ENCODE data around the gene CACNG7.
A peak's percentile ranks its signal among the peaks of the same experiment; 100 is the strongest.

Gene CACNG7

GRCh38 chr19:53957448-53958167 is 48.5 kb downstream of the CACNG7 start:
- DNase-seq (ENCODE audit: low spot score) = no peak

- no peak for DNase-seq (ENCODE audit: low spot score)
Observed at GRCh38 chr19:53958168-53958571, 49.1 kb downstream of the CACNG7 start.

DNA sequence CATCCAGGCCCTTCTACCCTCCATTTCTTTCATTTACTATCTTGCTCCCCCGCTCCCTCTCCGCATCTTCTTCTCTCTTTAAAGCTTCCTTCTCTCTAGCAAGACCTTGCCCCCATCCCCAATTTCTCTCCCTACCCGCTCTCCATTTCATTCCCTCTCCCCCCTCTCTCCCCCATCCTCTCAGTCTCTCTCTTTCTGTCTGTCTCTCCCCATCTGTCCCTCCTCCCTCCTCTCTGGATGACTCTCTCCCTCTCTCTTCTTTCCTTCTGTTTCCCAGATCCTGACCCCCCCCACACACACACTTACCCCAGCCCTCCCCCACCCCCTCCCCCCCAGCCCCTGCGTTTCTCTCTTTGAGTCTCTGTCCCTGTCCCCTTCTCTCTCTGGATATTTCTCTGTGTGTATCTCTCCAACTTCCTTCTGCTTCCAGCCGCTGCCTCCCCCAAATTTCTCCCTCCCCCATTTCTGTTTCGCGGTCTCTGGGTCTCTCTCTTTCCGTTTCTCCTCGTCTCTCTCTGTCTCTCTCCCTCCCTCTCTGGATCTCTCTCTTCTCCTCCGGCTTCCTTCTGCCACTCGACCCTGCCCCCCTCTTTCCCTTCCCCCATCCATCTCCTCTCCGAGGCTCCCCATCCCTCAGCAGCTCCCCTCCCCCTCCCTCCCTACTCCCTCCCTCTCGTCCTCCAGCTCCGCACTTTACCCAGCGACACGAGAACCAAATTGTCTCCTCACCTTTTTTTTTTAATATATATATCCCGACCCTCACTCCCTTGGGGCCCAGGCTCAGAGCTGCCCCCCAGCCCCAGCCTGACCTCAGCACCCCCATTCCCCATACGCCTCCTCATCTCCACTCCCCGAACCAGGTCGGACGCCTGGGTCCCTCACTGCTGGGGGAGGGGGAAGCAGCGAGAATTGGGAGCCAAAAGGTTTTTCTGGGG is 50.0 kb downstream of the CACNG7 start:
- DNase-seq (ENCODE audit: low spot score) = no peak

DNA sequence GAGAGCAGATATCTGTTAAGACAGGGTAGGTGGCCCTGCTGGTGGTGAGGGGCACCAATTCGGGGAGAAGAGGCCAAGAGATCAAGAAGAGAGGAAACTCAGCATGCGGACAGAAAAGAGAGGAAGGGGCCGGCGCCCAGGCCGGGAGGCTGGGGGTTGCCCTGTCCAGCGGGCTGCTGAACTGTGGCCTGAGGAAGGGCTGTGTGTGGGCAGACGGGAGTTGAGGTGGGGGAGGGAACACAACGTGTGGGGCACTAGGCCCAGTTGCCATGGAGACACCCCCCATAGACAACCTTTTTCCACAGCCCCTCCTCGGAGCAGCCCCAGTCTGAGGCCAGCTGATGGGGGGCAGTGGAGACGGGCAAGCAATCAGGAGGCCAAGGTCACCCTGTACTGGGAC is 51.1 kb downstream of the CACNG7 start:
- no peak for DNase-seq (ENCODE audit: low spot score)

- DNase-seq (ENCODE audit: low spot score) = no peak
Observed at GRCh38 chr19:53960886-53961285, 51.8 kb downstream of the CACNG7 start.

DNA sequence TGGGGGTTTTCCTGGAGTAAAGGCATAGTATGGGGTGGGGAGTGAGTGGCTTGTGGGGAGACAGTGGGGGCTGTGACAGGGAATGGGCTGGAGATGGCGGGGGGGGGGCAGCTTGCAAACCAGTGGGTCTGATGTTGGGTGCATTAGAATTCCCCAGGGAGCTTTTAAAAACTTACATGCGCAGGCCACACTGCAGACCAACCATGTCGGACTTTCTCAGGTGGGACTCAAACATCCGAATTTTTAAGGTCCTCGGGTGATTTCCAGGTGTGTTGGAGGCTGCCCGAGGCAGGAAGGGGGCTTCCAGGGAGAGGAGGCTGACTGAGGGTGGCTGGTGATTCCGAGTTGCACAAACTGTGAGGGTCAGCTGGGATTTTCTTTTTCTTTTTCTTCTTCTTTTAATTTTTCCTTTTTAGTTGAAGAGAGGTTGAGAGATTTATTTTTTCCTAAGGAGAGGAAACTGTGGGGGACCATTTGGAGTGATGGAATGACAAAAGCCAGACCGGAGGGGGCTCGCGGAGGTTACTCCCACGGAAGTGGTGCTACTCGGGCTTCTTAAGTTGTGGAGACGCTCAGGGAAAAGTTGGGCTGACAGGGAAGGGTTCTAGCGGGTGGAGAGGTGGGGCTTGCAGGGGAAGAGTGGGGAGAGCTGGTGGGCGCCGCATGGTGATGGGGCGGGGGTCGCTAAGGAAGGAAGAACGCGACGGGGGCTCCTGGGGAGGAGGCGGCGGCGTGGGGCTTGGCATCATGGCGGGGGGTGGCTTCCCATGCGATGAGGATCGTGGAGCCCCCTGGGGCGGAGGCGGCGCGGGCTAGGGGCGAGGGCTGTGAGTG is 52.7 kb downstream of the CACNG7 start:
- no peak for DNase-seq (ENCODE audit: low spot score)

- DNase-seq (ENCODE audit: low spot score) = no peak
Observed at GRCh38 chr19:53962887-53963431, 53.9 kb downstream of the CACNG7 start, which contains the start of gene CACNG8. CACNG8 (plus strand) TSS chr19:53962937.

DNA sequence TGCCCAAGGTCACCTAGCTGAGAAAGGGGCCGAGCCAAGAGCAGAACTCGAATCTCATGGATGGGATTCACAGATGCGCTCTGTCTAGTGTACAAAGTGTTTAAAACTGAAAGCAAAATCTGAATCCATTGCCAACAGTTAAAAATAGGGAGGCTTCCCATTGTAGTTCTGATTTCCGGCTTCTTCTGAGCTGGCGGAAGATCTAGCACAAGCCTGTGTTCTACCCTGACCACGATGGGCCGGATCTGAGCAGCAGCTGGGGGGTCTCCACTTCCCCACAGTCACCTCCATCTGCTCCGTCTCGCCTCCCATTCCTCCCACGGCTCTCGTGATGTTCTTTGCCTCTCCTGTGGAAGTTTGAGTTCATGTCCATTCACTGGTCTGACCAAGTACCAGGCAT is 56.0 kb downstream of the CACNG7 start:
- DNase-seq (ENCODE audit: low spot score) = no peak

GRCh38 chr19:53966931-53967330 is 57.9 kb downstream of the CACNG7 start:
- DNase-seq (ENCODE audit: low spot score) = no peak

- no peak for DNase-seq (ENCODE audit: low spot score)
Observed at GRCh38 chr19:53969366-53969765, 60.3 kb downstream of the CACNG7 start.

DNA sequence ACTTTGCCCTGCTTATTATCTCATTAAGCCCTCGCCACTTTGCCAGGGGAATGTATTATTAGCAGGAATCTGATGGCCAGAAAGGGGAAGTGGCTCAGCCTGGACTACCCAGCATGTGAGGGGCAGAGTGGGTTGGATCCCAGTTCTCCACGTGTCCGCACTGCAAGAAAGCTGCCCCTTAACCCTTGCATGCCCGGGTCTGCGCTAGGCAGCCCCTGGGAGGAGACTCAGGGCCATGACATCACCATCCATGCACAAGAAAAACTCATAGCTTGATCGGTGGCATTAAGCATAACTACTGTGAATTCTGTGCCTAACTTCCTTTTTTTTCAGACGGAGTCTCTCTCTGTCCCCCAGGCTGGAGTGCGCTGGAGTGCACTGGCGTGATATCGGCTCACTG is 62.6 kb downstream of the CACNG7 start:
- DNase-seq (ENCODE audit: low spot score) = no peak

GRCh38 chr19:53977429-53977990 is 68.4 kb downstream of the CACNG7 start:
- peak; percentile 58 for DNase-seq (ENCODE audit: low spot score)

GRCh38 chr19:53977991-53978731 is 69.1 kb downstream of the CACNG7 start:
- DNase-seq (ENCODE audit: low spot score) = peak; percentile 23

DNA sequence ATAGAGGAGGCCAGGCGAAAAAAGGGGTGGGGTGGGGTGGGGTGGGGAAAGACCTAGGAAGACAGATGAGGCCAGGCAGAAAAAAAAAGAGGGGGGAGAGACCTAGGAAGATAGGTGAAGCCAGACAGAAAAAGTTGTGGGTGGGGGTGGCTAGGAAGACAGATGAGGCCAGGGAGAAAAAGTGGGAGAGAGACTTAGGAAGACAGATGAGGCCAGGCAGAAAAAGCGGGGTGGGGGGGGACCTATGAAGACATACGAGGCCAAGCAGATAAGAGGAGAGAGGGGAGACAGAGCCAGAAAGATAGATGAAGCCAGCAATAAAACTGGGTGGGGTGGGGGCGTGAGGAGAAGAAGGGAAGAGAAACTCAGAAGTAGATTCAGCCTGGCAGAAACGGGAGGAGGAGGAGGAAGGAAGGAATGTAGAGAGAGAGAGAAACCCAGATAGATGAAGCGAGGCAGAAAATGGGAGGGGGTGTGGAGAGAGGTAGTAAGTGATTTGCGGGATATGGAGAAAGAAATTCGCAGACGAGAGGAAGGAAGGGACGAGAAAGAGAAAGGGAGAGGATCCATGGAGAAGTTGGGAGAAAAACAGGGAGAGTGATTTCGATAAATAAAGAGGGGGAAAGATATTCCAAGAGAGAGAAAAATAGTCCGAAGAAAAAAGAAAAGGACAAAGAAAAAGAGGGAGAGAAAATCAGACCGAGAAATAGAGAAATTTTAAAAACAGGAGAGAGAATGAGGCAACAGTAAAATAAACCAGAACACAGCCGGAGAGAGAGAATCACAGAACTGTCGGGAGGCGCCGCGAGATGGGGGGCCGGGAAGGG is 70.1 kb downstream of the CACNG7 start:
- DNase-seq (ENCODE audit: low spot score) = no peak

- no peak for DNase-seq (ENCODE audit: low spot score)
Observed at GRCh38 chr19:53980539-53981375, 71.7 kb downstream of the CACNG7 start.

DNA sequence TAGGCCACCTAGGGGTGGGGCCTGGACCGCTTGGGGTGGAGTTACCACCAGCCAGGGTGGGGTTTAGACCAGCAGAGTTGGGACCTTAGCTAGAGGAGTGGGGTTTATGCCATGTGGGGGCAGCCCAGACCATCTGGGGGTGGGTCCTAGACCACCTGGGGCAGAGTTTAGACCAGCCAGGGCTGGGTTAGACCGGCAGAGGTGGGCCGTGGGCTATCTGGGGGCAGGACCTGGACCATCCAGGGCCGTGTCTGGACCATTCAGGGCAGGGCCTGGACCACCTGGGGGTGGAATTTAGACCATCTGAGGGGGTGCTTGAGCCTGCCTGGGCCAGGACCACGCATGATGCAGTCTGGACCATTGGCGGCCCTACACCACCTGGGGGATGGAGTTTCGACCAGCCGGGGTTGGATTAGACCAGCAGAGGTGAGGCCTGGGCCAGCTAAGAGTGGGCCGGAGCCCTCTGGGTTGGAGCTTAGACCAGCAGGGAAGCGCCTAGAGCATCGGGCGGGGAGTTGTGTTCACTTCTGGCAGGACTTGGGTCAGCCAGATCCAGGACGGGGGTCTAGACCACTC is 72.4 kb downstream of the CACNG7 start:
- no peak for DNase-seq (ENCODE audit: low spot score)

GRCh38 chr19:53982001-53982451 is 72.9 kb downstream of the CACNG7 start:
- no peak for DNase-seq (ENCODE audit: low spot score)

- DNase-seq (ENCODE audit: low spot score) = no peak
Observed at GRCh38 chr19:53982611-53983010, 73.5 kb downstream of the CACNG7 start.
